HCT116 (cell line): ENCODE measurements around the gene ANO10. TPM values are rescaled to one million over a fixed set of nuclear protein-coding genes. Genes with fewer than 3 reads are reported as not detected.

Experiments used
- ATAC-seq: fragments of 200-7000 bp; cut with Tn5 transposase; 2 replicates; pipeline ENCODE4 v1.9.1; 2020; ENCODE audit warnings: mild to moderate bottlenecking, moderate library complexity
- BruUV-seq: library from RNA; stranded (reverse); fragments of 400-500 nt; replicated peaks from 2 replicates; lab custom pipeline; 2021; lab: Mats Ljungman, UMichigan
- CTCF ChIA-PET: fragments of 300-600 bp; sonication (Branson Sonifier 250); formaldehyde crosslinking; loops from one replicate; lab custom pipeline; 2021; ENCODE audit warnings: antibody characterized with exemption; lab: Charles Lee
- POLR2A ChIA-PET: fragments of 300-600, 350-600 bp; sonication (Branson Sonifier 250); formaldehyde crosslinking; loops from one replicate; lab custom pipeline; 2021; ENCODE audit warnings: antibody characterized with exemption; lab: Charles Lee
- RAD21 ChIA-PET, 2 experiments: fragments of 300-600 bp; sonication (Branson Sonifier 250); formaldehyde crosslinking; loops; one replicate each; lab custom pipeline; 2023; ENCODE audit warnings: low total read pairs in 2 of 2; ENCODE audit not compliant: uncharacterized antibody in 2 of 2, unreplicated experiment in 2 of 2, low non-redundant PET in 1 of 2; lab: Charles Lee
- DNase-seq: peaks from one replicate; pipeline ENCODE4 v3.0.0-alpha.2; 2010; ENCODE audit warnings: low read depth, low spot score
- H2AFZ ChIP-seq: fragments of 200-600 bp; shearing (Covaris generic), sonication (generic); 2 replicates; pipeline ENCODE4 v1.6.1; 2017; ENCODE audit warnings: low read depth, mixed run types, mixed read lengths, antibody characterized with exemption, low read length; ENCODE audit not compliant: poor library complexity, severe bottlenecking
- H3K27ac ChIP-seq: 2 replicates; pipeline ENCODE4 v1.5.1; 2012; ENCODE audit warnings: low read depth, low read length
- H3K27me3 ChIP-seq: fragments of 200-600 bp; sonication (generic); 2 replicates; pipeline ENCODE4 v1.6.1; 2016; ENCODE audit warnings: mixed run types, low read length, mixed read lengths; ENCODE audit not compliant: insufficient read depth
- H3K36me3 ChIP-seq, 2 experiments: fragments of 200-500 bp in 1 of 2; fragments of 200-600 bp in 1 of 2; sonication (Bioruptor generic) in 1 of 2; sonication (generic) in 1 of 2; 2 replicates each; pipeline versions ENCODE4 v1.5.1 to v1.6.1; 2014 to 2016; ENCODE audit warnings: low read length in 2 of 2, inconsistent platforms in 1 of 2, mixed read lengths in 1 of 2, mixed run types in 1 of 2; ENCODE audit not compliant: insufficient read depth in 2 of 2, control insufficient read depth in 1 of 2
- H3K4me1 ChIP-seq, 2 experiments: fragments of 200-600 bp in 1 of 2; sonication (generic) in 1 of 2; 2 replicates each; pipeline versions ENCODE4 v1.5.1 to v1.6.1; 2012 to 2017; ENCODE audit warnings: low read length in 2 of 2, inconsistent platforms in 1 of 2, mild to moderate bottlenecking in 1 of 2, mixed read lengths in 1 of 2, mixed run types in 1 of 2, moderate library complexity in 1 of 2; ENCODE audit not compliant: insufficient read depth in 2 of 2, control insufficient read depth in 1 of 2
- H3K4me2 ChIP-seq: fragments of 200-600 bp; sonication (generic); 2 replicates; pipeline ENCODE4 v1.6.1; 2017; ENCODE audit warnings: mixed run types, low read length, mixed read lengths
- H3K4me3 ChIP-seq, 2 experiments: fragments of 200-600 bp in 1 of 2; sonication (generic) in 1 of 2; replicated peaks in 1 of 2; 2 replicates each; pipeline ENCODE4 v1.5.1; 2011 to 2016; ENCODE audit warnings: low read length in 2 of 2, control low read depth in 1 of 2, low read depth in 1 of 2, mild to moderate bottlenecking in 1 of 2, mixed read lengths in 1 of 2, mixed run types in 1 of 2
- H3K79me2 ChIP-seq: fragments of 200-600 bp; sonication (generic); 2 replicates; pipeline ENCODE4 v1.6.1; 2017; ENCODE audit warnings: mild to moderate bottlenecking, mixed run types, low read length, moderate library complexity, mixed read lengths; ENCODE audit not compliant: insufficient read depth
- H3K9ac ChIP-seq: fragments of 200-600 bp; sonication (generic); 2 replicates; pipeline ENCODE4 v1.6.1; 2016; ENCODE audit warnings: low read length, mixed read lengths
- H3K9me2 ChIP-seq: fragments of 200-600 bp; sonication (generic), shearing (Covaris generic); 2 replicates; pipeline ENCODE4 v1.6.1; 2017; ENCODE audit warnings: mixed run types, mild to moderate bottlenecking, moderate library complexity; ENCODE audit not compliant: insufficient read depth
- H3K9me3 ChIP-seq, 2 experiments: fragments of 200-500 bp in 1 of 2; fragments of 200-600 bp in 1 of 2; sonication (Bioruptor generic) in 1 of 2; sonication (generic) in 1 of 2; 2 replicates each; pipeline ENCODE4 v1.6.1; 2014 to 2017; ENCODE audit warnings: low read length in 2 of 2, mixed read lengths in 2 of 2, inconsistent platforms in 1 of 2, low read depth in 1 of 2, mild to moderate bottlenecking in 1 of 2, mixed run types in 1 of 2, moderate library complexity in 1 of 2; ENCODE audit not compliant: control insufficient read depth in 1 of 2, insufficient read depth in 1 of 2
- H4K20me1 ChIP-seq: fragments of 200-600 bp; sonication (generic), shearing (Covaris generic); 2 replicates; pipeline ENCODE4 v1.6.1; 2017; ENCODE audit warnings: mixed run types, mild to moderate bottlenecking, moderate library complexity; ENCODE audit not compliant: insufficient read depth
- CBX3 ChIP-seq: IDR thresholded peaks from 2 replicates; pipeline ENCODE4 v1.6.1; 2012; ENCODE audit warnings: low read depth
- EGR1 ChIP-seq: IDR thresholded peaks from 2 replicates; pipeline ENCODE4 v1.6.1; 2012; ENCODE audit warnings: low read depth
- EZH2phosphoT487 ChIP-seq: fragments of 200-600 bp; IDR thresholded peaks from 2 replicates; pipeline ENCODE4 v1.6.1; 2018; ENCODE audit warnings: antibody characterized with exemption, borderline replicate concordance
- FOSL1 ChIP-seq: IDR thresholded peaks from 2 replicates; pipeline ENCODE4 v1.6.1; 2012; ENCODE audit warnings: low read depth
- JUND ChIP-seq: IDR thresholded peaks from 2 replicates; pipeline ENCODE4 v1.6.1; 2012
- MAX ChIP-seq: IDR thresholded peaks from 2 replicates; pipeline ENCODE4 v1.6.1; 2012
- RAD21 ChIP-seq: IDR thresholded peaks from 2 replicates; pipeline ENCODE4 v1.6.1; 2012; ENCODE audit warnings: low read depth, mild to moderate bottlenecking
- REST ChIP-seq: IDR thresholded peaks from 2 replicates; pipeline ENCODE4 v1.6.1; 2012; ENCODE audit warnings: low read depth
- SIN3A ChIP-seq: IDR thresholded peaks from 2 replicates; pipeline ENCODE4 v1.6.1; 2012; ENCODE audit warnings: low read depth
- SRF ChIP-seq: IDR thresholded peaks from 2 replicates; pipeline ENCODE4 v1.6.1; 2012; ENCODE audit warnings: low read depth
- TCF7L2 ChIP-seq: IDR thresholded peaks from 2 replicates; pipeline ENCODE4 v1.7.0; 2011; ENCODE audit warnings: borderline replicate concordance, inconsistent platforms; ENCODE audit not compliant: insufficient read depth, insufficient read length; ENCODE audit errors: extremely low read depth
- ZBTB33 ChIP-seq: IDR thresholded peaks from 2 replicates; pipeline ENCODE4 v1.6.1; 2011; ENCODE audit warnings: mild to moderate bottlenecking, low read length, moderate library complexity; ENCODE audit not compliant: insufficient replicate concordance; ENCODE audit errors: extremely low read depth
- ZFX ChIP-seq: fragments of 450-650 bp; IDR thresholded peaks from 2 replicates; pipeline ENCODE4 v1.6.1; 2017
- ZNF274 ChIP-seq: fragments of 200-500 bp; sonication (Bioruptor generic); IDR thresholded peaks from 2 replicates; pipeline ENCODE4 v1.6.1; 2014; ENCODE audit warnings: mild to moderate bottlenecking, low read depth, low read length, inconsistent platforms
- intact Hi-C: fragments of 100-400 bp; cut with micrococcal nuclease; formaldehyde crosslinking; loops from 2 replicates; pipeline ENCODE4 v1.10.0; 2022
- total RNA-seq: library from RNA; stranded (reverse); gene quantifications from one replicate; pipeline ENCODE4 v1.2.1, GENCODE V29; 2021; ENCODE audit not compliant: unreplicated experiment

Gene ANO10
- total RNA-seq, 1 experiment from 2014 or later, result 13.3 TPM

GRCh38 chr3:43528498-43529099 is 93.2 kb downstream of the ANO10 start:
- no peak overlapping the region for H3K4me3 ChIP-seq
- CTCF ChIA-PET, result no interaction called here
- POLR2A ChIA-PET, result no interaction called here
- intact Hi-C loops, result no loop called here
- no peaks in the 10 kb centered on the region for H3K4me1 ChIP-seq
- H3K79me2 ChIP-seq, result no peaks in the 10 kb centered on the region
- no peak overlapping the region for H3K27ac ChIP-seq
- H3K36me3 ChIP-seq, result no peaks in the 10 kb centered on the region
- no peaks in the 10 kb centered on the region for H3K9me2 ChIP-seq
- H2AFZ ChIP-seq, result no peak overlapping the region
- H4K20me1 ChIP-seq, result no peaks in the 10 kb centered on the region
- H3K9me3 ChIP-seq, result no peaks in the 10 kb centered on the region
- RAD21 ChIA-PET, result no interaction called here
- H3K4me2 ChIP-seq, result no peak overlapping the region
- no peaks in the 10 kb centered on the region for H3K27me3 ChIP-seq
- H3K9ac ChIP-seq, result no peak overlapping the region
- DNase-seq, result no peak
- BruUV-seq, result no TSS peak
- TF ChIP-seq ZFX (no peak), EZH2phosphoT487 (no peak), TCF7L2 (no peak), ZNF274 (no peak), EGR1 (no peak), RAD21 (no peak), JUND (no peak), CBX3 (no peak), FOSL1 (no peak), REST (no peak), SRF (no peak), SIN3A (no peak), MAX (no peak), ZBTB33 (no peak)
- no peak for ATAC-seq
